Left lung (tissue), 10 donors: ENCODE results near the gene HDAC4. TPM values are rescaled to one million over a fixed set of nuclear protein-coding genes. Genes with fewer than 3 reads are reported as not detected.

ENCODE experiments used
- ATAC-seq: fragments of 200-7000 bp; cut with Tn5 transposase; one replicate; pipeline ENCODE4 v1.9.1; 2020; ENCODE audit warnings: moderate library complexity
- DNase-seq, 4 donors: peaks; one replicate each; pipeline ENCODE4 v3.0.0-alpha.2; 2013 to 2020
- H3K27ac ChIP-seq, 2 donors: fragments of 200-600 bp; sonication (generic) in 1 of 2; one replicate each; pipeline versions ENCODE4 v1.5.0 to v1.8.0; 2020 to 2021
- H3K27me3 ChIP-seq, 2 donors: fragments of 200-600 bp; sonication (generic) in 1 of 2; one replicate each; pipeline versions ENCODE4 v1.5.0 to v1.8.0; 2020 to 2021
- H3K36me3 ChIP-seq, 2 donors: fragments of 200-600 bp; sonication (generic) in 1 of 2; one replicate each; pipeline versions ENCODE4 v1.5.0 to v1.8.0; 2020 to 2021
- H3K4me1 ChIP-seq, 2 donors: fragments of 200-600 bp; one replicate each; pipeline ENCODE4 v1.8.0; 2021
- H3K4me3 ChIP-seq, 2 donors: fragments of 200-600 bp; sonication (generic) in 1 of 2; one replicate each; pipeline versions ENCODE4 v1.5.0 to v1.8.0; 2020 to 2021; ENCODE audit warnings: mild to moderate bottlenecking in 1 of 2
- H3K9me3 ChIP-seq, 2 donors: fragments of 200-600 bp; sonication (generic) in 1 of 2; one replicate each; pipeline versions ENCODE4 v1.5.0 to v1.8.0; 2020 to 2021
- intact Hi-C, 2 donors: fragments of 100-400 bp; cut with DNase I; formaldehyde crosslinking; loops; one replicate each; pipeline versions ENCODE4 v1.11.2 to v1.14.2; 2022
- polyA plus RNA-seq, 6 donors: library from polyadenylated mRNA; unstranded; fragments of 120-200 nt; gene quantifications; one replicate each; pipeline ENCODE4 v1.2.1, GENCODE V29; 2013; ENCODE audit not compliant: insufficient read length in 6 of 6
- total RNA-seq, 2 donors: library from RNA; stranded (reverse); fragmentation: NEBNext Ultra II Directional; extraction: Animal tissue kit (Norgen Biotek cat#: 25700); gene quantifications; one replicate each; pipeline ENCODE4 v1.2.1, GENCODE V29; 2021
- TF ChIP-seq, protein P1 (sequence below), 2 donors: fragments of 200-600 bp; sonication (generic) in 1 of 2; IDR thresholded peaks; one replicate each; pipeline versions ENCODE4 v1.5.0 to v1.8.0; 2021; ENCODE audit warnings: antibody characterized with exemption in 2 of 2
- donor health status: DM: no; HTN: yes; CAD: no.
- donor health status: DM: no; HTN: no; CAD: no.

Gene HDAC4
- total and polyA plus RNA-seq, 8 donors: 9.9 to 36.8 (median 12.8) TPM

DNA sequence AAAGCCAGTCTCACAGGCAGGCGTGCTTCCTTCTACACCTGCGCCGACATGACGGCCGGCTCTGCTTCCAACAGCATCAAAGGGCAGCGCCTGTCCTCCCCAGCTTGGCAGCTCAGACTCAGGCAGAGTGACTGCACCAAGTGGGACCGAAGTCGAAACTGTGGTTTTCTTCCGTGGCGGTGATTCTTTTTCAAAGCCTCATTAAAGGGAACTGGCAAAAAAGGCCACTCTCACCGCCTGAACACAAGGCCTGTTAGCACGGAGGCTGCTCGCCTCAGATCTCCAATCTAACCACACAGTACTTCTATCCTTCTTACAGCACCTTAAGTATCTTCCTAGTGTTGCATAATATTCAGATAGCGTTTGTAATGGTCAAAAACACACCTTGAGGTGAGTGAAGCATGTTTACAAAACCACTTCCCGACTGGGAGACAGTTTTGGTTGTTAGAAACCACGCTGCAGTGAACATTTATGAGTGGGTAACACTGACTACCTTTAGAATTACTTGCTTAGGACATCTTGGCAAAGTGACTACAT is 236.4 kb downstream of the HDAC4 start:
- peaks cover 0 to 77% of the 10 kb centered on the region in 2 donors for H3K36me3 ChIP-seq
- H3K27ac ChIP-seq: peak overlapping the region in 1 of 2 donors; percentile 70
- H3K9me3 ChIP-seq: no peaks in the 10 kb centered on the region
- TF ChIP-seq, protein P1, sequence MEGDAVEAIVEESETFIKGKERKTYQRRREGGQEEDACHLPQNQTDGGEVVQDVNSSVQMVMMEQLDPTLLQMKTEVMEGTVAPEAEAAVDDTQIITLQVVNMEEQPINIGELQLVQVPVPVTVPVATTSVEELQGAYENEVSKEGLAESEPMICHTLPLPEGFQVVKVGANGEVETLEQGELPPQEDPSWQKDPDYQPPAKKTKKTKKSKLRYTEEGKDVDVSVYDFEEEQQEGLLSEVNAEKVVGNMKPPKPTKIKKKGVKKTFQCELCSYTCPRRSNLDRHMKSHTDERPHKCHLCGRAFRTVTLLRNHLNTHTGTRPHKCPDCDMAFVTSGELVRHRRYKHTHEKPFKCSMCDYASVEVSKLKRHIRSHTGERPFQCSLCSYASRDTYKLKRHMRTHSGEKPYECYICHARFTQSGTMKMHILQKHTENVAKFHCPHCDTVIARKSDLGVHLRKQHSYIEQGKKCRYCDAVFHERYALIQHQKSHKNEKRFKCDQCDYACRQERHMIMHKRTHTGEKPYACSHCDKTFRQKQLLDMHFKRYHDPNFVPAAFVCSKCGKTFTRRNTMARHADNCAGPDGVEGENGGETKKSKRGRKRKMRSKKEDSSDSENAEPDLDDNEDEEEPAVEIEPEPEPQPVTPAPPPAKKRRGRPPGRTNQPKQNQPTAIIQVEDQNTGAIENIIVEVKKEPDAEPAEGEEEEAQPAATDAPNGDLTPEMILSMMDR (IDR thresholded peaks at IDR 0.05): no peak
- peaks cover 0 to 9% of the 10 kb centered on the region in 2 donors for H3K4me1 ChIP-seq
- peak; percentile 93 for ATAC-seq
- H3K4me3 ChIP-seq: no peak overlapping the region
- DNase-seq: peak in 2 of 4 donors; percentile 43 to 69
- H3K27me3 ChIP-seq: no peaks in the 10 kb centered on the region
- intact Hi-C loops: no loop called here

DNA sequence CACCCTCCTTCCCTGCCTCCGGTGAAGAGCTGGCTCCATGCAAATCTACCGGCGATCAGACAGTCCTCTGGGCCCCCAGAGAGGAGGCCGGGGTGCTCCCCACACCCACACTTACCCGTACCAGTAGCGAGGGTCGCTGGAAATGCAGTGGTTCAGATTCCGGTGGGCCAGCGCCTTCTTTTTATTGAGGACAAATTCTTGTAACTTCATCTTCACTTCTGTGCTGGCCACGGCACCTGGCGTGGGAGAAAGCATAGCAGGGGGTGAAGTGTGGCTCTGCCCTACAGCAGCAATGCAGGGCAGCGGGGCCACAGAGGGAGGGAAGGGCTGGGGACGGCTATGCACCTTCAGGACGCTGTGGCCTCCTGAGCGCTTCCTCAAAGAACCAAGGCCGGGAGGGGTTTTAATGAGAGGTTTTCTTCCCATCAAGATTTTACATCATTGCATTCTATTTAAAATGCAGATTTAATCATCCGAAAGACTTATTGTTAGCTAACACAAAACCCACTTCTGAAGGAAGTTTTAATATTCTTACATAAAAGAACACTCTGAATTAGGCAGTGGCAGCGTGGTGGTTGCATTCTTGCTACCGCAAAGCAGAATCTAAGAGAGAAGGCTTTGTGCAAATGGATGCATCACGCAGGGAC is 237.0 kb downstream of the HDAC4 start:
- intact Hi-C loops: no loop called here
- DNase-seq: peak in 2 of 4 donors; percentile 19 to 41
- TF ChIP-seq, protein P1 (IDR thresholded peaks at IDR 0.05): no peak
- H3K9me3 ChIP-seq: no peaks in the 10 kb centered on the region
- H3K36me3 ChIP-seq: peaks cover 0 to 71% of the 10 kb centered on the region in 2 donors
- no peak for ATAC-seq
- H3K4me1 ChIP-seq: peaks cover 0 to 9% of the 10 kb centered on the region in 2 donors
- no peak overlapping the region for H3K4me3 ChIP-seq
- H3K27me3 ChIP-seq: no peaks in the 10 kb centered on the region
- peak overlapping the region in 1 of 2 donors; percentile 70 for H3K27ac ChIP-seq

DNA sequence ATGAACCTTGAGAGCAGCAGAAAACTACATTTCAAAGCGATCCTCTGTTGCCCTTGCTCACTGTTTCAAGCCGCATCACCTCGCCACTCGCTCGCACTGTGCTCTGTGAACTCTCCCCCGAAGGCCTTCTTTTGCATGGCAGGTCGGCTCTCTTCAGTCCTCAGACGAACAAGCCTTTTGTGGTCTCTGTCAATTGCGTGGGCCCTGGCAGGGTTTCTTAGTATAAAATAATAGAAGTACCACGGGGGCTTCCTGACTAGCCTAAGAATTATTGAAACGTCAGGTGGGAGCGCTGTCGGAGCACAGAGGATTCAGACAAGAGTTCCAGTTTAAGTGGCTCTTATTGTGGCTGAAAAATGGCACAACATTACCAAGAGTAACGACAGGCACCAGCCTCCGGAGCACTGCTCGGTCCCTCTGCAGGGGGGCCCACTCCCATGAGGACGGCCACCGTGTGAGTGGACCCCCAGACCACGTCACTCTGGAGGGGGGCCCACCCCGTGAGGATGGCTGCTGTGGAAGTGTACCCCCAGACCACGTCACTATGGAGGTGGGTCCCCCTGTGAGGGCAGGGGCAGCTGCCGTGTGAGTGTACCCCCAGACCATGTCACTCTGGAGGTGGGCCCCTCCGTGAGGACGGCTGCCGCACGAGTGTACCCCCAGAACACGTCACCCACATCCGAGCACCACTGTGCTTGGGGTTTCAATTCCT is 237.7 kb downstream of the HDAC4 start:
- TF ChIP-seq, protein P1 (IDR thresholded peaks at IDR 0.05): no peak
- intact Hi-C loops: no loop called here
- peak in 2 of 4 donors; percentile 27 to 43 for DNase-seq
- Histone ChIP-seq H3K4me3 (no peak overlapping the region), H3K4me1 (peaks cover 0 to 9% of the 10 kb centered on the region in 2 donors), H3K27me3 (no peaks in the 10 kb centered on the region), H3K9me3 (no peaks in the 10 kb centered on the region), H3K27ac (no peak overlapping the region), H3K36me3 (peaks cover 0 to 68% of the 10 kb centered on the region in 2 donors)
- no peak for ATAC-seq

DNA sequence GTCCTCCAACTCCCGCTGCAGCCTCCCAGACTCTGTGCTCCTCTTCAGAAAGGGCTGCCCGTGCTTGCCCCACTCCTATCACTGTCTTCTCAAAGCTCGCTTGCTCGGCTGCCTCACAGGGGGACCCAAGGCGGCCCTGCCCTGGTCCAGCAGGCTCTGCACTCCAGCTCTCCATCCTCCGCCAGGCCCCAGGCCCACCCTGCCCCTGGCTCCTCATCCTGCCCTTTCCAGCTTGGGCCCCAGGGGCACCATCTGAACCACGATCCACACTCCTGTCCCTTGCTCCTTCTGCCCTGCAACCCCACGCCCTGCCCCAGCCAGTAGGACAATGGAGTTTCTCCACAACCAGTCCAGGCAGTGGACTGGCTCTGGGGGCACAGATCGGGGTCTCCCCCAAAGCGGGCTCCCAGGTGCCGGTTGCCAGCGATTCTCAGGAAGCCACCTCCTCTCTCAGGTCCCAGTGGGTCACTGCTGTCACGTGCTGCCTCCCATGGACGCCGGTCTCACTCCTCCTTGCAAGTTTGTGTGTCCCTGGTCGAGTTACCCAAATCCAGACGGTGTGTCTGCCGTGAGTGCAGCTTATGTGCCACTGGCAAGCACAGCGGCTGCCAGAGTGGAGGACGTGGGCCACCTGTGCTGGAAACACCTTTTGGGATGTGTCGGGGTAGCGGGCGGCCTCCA is 238.5 kb downstream of the HDAC4 start:
- ATAC-seq (no peak), DNase-seq (peak in 2 of 4 donors; percentile 25 to 54)
- Histone ChIP-seq H3K27me3 (no peaks in the 10 kb centered on the region), H3K36me3 (peaks cover 0 to 59% of the 10 kb centered on the region in 2 donors), H3K9me3 (no peaks in the 10 kb centered on the region), H3K27ac (no peak overlapping the region), H3K4me1 (peaks cover 0 to 9% of the 10 kb centered on the region in 2 donors), H3K4me3 (no peak overlapping the region)
- intact Hi-C loops: no loop called here
- TF ChIP-seq, protein P1 (IDR thresholded peaks at IDR 0.05): no peak
